Thyroid gland (tissue), 4 donors: ENCODE measurements around the gene HCFC1R1.

Source experiments
- CTCF ChIP-seq, 6 experiments: fragments of 200-600 bp in 3 of 6; fragments of 450-650 bp in 3 of 6; sonication (generic) in 3 of 6; IDR thresholded peaks; one replicate each; pipeline ENCODE4 v1.5.1; 2016 to 2019; ENCODE audit warnings: antibody characterized with exemption in 6 of 6, mild to moderate bottlenecking in 2 of 6, inconsistent platforms in 1 of 6, moderate library complexity in 1 of 6
- POLR2A ChIP-seq, 2 donors: fragments of 450-650 bp; IDR thresholded peaks; one replicate each; pipeline ENCODE4 v1.6.1; 2017; ENCODE audit warnings: antibody characterized with exemption in 2 of 2, mild to moderate bottlenecking in 2 of 2, moderate library complexity in 1 of 2

- TF ChIP-seq POLR2A (IDR thresholded peaks at IDR 0.05) (no peak), CTCF (IDR thresholded peaks at IDR 0.05) (no peak)
These were observed 31.4 kb upstream of the HCFC1R1 start for GRCh38 chr16:3054965-3055733.
